ENCODE data around the gene POLR3F.
A peak's percentile ranks its signal among the peaks of the same experiment; 100 is the strongest.
"Not testable (repeated sequence)": the region's sequence is repeated elsewhere in the genome, so short reads cannot be mapped to it uniquely, and the experiment has no call there.

The POLR3F gene, protein sequence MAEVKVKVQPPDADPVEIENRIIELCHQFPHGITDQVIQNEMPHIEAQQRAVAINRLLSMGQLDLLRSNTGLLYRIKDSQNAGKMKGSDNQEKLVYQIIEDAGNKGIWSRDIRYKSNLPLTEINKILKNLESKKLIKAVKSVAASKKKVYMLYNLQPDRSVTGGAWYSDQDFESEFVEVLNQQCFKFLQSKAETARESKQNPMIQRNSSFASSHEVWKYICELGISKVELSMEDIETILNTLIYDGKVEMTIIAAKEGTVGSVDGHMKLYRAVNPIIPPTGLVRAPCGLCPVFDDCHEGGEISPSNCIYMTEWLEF

DNA sequence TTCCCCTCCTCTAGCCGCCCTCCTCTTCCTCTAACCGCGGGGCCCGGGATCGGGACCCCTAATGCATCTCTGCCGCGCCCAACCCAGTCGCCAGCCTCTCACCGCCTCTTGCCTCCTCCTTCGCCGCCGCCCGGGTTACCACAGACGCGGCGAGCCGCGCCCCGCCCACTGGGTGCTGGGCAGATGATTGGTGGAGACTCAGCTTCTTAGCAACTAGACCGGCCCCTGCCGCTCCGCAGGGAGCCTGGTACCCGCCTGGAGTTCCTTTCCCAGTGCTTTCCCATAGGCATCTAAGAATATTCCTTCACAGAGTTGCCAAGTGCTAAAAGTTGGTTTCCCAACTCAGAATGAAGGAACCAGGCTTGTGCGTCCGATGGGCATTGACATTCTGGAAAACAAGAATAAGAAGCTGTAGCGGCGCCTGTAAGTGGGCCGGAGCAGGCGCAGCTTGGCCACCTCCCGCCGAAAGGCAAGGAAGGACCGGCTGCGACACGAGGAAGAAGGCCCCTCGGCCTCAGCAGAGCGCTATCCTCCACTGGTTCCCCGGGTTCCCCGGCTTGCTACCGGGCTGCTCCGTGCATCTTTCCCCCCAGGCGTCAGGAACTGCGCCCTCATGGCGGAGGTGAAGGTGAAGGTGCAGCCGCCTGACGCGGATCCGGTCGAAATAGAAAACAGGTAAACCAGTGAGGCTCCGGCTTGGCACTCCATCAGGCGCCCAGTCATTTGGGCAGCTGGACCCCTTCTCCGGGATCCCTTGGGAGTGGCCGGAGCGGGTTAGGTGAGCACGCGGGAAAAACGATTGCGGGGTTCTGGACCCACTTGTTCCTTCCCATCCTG is at the start of gene POLR3F, which contains the start of gene DZANK1:
Gene POLR3F, plus strand, starts transcription at position 497 of the 837 bp plus-strand sequence. Its CDS starts 117 bp downstream, at position 614.
Gene DZANK1, minus strand, starts transcription at position 137 of the 837 bp plus-strand sequence. CDS start 1,672 bp downstream, outside the sequence.
- DNase-seq = peak; percentile 92 to 93

DNA sequence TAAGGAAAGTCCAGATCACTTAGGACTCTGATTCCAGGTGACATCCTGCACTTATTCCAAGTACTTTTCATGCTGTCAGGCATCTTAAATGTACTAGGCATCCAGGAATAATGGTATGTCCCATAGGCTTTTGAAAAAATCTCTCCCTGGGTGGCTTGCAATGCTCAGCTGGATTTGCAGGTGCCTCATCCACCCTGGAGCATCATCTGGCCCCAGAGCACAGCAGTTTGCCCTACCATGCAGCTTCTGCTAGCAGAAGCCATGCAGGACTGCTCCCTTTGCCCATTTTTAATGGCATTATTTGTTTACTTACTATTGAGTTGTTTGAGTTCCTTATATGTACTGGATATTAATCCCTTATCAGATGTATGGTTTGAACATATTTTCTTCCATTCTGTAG is 45.6 kb upstream of the POLR3F start:
- DNase-seq = no peak

DNA sequence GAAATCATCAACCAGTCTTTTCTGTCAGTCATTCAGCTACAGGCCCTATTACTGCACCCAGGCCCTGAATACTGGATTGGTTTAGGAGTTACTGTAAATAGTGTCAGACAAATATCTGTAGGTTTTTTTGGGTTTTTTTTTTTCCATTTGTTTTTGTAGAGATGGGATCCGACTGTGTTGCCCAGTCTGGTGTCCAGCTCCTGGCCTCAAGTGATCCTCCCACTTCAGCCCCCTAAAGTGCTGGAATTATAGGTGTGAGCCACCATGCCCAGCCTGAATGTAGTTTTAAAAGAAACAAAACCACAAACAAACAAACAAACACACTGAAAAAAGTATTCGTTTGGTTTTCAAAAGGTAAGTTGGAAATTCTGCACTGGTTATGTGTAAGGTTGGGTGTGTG is 40.0 kb upstream of the POLR3F start:
- DNase-seq = no peak

DNA sequence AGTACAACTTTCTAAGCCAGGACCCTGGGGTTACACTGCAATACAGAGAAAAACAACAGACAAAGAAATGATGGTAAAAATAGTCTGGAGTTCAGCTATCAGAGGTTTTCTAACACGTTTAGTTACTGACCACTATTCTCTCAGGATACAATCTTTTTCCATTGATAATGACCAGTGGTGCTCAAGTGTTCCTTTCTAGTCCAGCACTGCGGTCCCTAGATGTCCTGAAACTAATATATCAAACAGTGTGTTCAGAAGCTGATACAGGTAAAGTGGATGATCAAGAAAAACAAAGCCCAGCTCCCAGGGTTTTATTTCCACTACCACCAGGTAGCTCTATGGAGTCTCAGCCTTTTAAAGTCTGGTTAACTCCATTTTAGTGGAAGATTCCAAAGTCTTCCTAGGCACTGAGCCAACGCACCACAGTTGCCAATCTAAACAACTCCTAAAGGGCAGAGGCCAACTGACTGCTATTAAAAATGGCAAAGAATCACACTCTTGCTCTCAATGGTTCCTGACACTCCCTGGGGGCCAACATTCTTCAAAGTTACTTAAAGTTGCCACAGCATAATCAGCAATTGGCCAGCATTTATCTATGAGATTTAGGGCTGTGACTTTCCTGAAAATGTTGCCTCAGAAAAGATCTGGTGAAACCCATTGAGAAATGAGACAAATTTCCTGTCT is 38.6 kb upstream of the POLR3F start:
- no peak for DNase-seq

DNA sequence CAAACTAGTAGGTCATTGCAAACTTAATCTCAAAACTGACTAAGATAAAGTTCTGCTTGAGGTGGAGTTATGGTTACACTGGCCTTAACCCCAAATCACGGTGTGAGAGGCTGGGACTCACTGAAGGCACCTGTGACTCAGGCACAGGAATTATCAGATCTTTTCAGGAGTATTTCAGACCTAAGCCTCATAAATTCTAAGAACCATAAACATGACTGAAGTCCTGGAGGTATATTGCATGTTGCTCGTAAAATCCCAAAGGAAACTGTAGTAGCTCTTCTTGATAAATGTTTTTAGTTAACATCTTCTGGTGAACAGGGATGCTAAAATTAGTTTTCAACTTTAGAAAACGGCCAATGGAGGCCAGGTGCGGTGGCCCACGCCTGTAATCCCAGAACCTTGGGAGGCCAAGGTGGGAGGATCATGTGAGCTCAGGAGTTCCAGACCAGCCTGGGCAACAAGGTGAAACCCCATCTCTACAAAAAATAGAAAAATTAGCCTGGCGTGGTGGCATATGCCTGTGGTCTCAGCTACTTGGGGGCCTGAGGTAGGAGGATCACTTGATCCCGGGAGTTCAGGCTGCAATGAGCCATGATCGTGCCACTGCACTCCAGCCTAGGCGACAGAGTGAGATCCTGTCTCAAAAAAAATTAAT is 36.9 kb upstream of the POLR3F start:
- no peak for DNase-seq

DNA sequence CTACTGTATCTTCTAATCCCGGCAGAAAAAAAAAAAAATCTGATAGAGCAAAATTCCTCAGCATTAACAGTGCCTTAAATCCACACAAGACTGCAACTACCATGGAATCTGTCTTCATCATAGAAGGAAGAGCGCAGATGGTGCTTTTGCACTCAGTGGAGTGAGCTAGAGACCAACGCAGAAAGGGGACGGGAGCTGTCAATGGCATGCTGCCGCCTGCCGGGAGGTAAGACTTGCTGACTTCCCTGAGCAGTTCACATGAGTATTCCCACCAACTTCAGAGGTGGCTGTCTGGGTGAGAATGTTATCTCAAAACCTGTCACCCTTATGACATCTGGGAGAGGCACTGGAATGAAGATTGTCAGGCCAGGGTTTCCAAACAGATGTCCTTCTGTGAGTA is 36.0 kb upstream of the POLR3F start:
- DNase-seq = no peak

DNA sequence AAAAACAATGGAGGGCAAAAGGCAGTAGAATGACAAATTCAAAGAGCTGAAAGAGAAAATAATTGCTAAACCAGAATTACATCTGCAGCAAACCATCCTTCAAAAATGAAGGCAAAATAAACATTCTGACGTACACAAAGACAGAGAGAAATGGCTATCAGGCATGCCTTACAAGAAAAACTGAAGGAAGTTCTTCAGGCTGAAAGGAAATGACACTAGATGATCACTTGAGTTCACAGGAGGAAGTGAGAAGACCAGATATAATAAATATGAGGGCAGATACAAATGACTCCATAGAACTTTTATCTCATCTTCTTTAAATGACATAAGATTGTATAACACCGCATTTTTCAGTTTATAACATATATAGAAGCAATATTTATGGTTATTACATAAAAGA is 30.3 kb upstream of the POLR3F start:
- DNase-seq = no peak

DNA sequence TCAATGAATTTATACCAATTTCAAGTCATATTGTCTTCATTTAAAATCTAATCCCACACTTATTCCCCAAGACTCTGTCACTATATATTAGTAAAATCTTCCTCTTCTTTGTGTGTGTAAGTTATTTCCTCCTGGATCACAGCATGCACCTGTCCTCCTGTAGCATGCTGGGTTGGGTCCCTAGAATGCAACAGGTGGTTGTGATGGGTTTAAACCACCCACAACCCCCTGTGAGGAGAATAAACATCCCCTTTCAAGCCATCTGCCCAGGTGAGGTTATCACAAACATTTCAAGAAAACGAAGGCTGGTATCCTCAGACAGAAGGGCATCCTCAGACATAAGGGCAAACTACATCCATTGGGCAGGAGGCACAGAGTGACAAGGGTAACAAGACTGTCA is 26.8 kb upstream of the POLR3F start:
- DNase-seq = no peak

DNA sequence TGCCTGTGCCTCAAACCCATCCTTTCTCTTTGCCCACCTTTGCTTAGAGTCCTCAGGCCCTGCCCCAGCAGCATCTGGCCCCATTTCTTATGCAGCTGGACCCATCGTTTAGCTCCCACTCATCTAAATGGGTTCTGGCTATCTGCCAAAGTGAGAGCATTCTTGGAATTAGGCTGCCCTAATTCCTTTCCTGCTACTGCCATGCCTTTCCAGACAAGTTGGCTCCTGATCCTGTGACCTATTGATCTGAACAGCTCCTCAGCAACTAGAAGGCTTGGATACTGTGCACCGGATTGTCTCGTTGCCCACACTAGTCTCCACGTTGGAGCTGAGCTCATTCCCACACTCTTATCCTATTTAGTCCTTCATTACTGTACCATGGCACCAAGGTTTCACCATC is 23.3 kb upstream of the POLR3F start:
- no peak for DNase-seq

DNA sequence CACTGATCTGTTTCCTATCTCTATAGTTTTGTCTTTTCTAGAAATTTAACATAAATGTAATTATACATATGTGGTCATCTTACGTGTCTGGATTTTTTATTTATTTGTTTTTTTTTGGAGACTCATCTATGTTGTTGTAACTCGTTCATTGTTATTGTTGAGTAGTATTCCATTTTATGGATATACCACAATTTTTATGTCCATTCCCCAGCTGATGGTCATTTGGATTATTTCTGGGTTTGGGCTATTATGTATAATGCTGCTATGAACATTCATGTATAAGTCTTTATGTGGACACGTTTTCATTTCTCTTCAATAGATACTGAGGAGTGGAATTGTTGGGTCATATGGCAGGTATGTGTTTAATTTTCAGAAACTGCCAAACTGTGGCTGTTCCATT is 10.6 kb upstream of the POLR3F start:
- DNase-seq = no peak

DNA sequence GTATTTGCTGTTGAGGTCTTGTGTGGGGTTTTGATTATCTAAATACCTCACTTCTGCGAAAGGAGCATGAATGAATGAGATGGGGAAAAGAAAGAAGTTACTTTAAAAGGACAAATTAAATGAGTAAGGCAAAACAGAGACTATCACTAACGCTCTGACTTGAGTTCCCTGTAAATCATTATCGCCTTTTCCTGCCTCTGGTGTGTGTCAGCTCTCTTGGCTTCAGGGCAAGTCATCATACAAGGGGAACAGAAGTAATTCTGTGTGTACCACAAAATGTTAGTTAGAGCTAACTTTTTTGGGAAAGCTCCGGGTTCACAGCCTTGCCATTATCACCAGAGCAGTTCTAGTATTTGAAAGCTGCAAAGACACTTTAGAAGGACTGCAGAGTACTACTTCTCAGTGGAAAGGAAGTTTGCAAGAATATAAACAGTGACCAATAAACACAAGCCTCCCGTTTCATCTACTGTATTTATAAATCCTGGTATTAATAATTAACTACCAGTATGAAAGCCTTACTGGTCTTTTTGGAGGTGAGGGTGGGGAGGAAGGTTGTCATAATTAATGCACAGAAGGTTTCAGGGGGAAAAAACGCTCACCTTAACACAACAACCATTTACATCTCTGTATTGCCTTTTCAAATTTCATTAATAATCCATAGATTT is 1.5 kb upstream of the POLR3F start:
- no peak for DNase-seq

DNA sequence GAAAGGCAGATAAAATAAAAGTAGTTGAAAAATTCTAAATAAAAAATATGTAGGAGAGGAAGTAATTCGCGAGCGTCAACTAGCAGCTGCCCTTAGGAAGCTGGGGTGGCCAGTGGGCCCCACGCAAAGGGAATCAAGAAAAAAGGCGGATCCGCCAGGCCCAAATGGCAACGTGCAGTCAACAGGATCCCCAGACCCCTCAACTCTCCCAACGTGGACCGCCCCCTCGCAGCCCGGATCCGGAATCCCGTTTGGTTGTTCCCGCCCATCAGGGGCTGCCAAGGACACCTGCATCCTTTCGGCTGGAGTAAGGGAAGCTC is 656 bp upstream of the POLR3F start:
- DNase-seq = no peak

DNA sequence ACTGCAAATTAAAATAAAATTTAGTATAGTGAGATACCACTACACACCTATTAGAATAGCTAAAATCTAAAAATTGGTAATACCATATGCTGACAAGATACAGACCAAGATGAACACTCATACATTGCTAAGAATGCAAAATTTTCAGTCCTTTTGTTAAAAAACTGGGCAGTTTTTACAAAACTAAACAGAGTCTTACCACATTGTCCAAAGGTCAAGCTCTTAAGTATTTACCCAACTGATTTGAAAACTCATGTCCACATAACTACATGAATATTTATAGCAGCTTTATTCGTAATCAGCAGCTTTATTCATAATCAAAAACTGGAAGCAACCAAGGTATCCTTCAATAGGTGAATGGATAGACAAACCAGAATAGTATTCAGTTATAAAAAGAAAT is 10.0 kb downstream of the POLR3F start:
- DNase-seq = no peak

DNA sequence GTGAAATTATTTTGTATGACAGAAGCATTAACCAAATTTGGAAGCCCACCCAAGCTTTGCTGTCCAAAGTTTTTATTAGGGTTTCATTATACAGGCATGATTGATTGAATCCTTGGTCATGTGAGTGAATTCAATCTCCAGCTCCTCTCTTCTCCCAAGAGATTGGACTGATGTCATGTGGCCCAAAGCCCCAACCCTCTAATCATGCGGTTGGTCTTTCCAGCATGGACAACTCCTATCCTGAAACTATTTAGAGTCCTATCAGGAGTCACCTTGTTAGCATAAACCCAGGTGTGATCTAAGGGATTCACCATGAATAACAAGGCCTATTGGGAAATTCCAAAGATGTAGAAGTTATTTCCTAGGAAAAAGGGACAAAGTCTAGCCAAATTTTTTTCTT is 10.6 kb downstream of the POLR3F start:
- no peak for DNase-seq

DNA sequence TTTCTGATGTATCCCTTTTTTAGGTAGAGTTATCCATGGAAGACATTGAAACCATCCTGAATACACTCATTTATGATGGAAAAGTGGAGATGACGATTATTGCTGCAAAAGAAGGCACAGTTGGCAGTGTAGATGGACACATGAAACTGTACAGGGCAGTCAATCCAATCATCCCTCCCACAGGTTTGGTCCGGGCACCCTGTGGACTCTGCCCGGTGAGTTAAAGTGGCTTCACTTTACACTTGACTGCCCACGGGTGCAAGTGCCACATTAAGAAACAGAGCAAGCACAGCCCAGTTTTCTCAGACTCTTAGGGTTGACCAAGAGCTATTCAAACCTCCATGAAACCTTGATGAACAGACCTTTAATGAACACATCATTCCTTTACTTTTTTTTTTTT is 14.4 kb downstream of the POLR3F start:
- DNase-seq = no peak

DNA sequence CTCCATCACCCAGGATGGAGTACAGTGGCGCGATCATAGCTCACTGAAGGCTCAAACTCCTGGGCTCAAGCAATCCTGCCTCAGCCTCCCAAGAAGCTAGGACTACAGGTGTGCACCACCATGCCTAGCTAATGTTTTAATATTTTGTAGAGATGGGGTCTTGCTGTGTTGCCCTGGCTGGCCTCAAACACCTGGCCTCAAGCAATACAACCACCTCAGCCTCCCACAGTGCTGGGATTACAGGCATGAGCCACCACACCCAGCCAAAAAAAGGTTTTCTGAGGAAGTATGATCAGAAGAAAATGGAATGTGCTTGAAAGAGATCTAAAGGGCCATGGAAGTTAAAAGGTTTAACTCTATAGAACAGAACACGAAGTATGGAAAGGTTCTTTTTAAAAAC is 21.1 kb downstream of the POLR3F start:
- DNase-seq = no peak

DNA sequence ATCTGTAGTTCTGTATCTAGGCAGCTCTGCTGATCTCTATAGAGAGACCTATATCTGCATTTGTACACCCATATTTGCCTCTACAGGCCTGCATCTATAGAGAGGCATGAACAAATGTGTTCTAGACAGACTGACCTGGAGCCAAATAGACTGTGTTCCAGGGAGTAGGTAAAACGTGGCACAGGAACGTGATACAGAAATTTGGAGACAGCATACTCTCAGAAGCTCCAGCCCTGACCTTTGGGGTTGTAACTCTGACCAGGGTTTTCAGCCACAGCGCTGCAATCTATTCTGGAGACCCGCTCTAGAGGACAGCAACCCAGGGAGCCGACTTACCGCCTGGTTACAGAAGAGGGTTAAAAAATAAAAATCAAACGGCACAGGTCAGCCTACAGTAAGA is 28.9 kb downstream of the POLR3F start:
- DNase-seq = no peak

DNA sequence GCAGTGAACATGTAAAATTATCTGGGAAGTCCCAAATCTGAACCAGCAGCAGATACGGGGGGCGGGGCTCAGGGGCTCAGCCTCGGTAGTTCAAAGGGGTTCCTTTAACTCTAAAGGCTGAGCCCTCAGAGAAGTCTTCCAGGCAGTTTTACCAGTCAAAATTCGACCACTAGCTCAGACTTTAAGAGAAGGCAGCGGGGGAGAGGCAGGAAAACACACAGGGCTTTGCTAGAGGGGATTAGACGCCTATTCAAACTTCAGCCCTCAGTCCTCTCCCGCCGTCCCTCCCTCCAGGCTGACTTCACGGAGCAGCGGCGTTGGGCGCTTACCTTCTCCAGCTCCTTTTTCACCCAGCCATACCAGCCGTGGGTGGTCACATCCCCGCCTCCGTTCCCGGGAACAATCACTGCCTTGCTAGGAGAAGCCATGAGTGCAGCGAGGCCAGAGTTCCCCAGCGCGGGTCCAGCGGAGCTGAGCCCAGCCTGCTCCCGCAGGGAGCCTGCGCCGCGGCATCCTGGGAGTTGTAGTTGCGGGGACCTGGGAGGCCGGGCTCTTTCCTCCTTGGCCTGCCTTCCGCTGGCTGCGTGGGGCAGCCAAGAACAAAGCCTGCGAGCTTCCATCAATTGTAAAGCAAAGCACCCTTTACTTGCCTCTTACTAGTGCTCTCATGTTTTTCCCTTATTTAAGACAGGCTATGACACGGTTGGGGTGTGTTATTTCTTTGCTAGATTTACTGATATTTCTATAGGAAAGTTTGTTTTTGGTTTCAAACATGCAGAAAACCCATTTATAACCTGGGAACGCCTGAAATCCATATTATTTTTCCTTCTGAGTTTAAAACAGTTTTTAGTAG is 29.8 kb downstream of the POLR3F start, which contains the start of gene RBBP9:
Gene RBBP9, minus strand, starts transcription at position 486 of the 853 bp plus-strand sequence. Its CDS starts 58 bp downstream, at position 428.
- DNase-seq = peak; percentile 68 to 75

DNA sequence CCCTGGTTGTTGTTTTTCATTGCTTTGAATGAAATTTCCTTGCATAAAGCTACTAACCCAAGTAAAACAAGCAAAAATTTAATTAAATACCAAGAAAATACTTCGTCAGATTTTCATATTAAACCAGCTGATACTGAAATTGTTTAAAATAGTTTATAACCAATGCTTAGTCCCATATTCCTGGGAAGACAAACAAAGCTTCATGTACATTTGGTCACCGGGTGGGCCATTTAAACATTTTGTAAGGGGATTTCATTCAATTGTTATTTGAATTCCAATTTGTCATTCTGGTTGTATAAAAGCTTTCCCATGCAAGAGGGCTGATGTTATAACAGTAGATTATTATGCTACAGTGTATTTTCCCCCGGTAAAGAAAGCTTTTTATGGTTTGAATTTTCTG is 30.4 kb downstream of the POLR3F start:
- DNase-seq = no peak

DNA sequence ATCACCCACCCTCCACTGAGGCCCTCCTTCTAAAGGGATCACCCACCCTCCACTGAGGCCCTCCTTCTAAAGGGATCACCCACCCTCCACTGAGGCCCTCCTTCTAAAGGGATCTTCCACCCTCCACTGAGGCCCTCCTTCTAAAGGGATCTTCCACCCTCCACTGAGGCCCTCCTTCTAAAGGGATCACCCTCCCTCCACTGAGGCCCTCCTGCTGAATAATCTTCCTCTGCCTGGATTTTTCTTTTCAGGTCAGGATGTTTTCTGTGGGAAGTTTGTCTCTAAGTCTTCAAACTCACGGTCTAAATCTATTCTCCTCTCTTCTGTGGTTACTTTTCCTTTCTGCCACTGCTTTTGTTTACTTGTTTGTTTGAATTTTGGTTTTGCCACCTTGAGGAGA is 34.5 kb downstream of the POLR3F start:
- not testable (repeated sequence) for DNase-seq

DNA sequence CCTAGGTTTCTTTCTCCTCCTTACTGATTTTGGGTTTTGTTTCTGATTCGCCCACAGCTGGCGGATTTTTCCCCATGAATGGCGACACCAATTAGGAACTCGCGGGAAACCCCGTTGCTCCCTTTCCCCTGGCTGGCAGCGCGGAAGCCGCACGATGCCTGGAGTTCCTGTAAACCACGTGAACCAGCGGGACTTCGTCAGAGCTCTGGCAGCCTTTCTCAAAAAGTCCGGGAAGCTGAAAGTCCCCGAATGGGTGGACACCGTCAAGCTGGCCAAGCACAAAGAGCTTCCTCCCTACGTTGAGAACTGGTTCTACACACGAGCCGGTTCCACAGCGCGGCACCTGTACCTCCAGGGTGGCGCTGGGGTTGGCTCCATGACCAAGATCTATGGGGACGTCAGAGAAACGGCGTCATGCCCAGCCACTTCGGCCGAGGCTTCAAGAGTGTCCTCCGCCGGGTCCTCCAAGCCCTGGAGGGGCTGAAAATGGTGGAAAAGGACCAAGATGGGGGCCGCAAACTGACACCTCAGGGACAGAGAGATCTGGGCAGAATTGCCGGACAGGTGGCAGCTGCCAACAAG is 37.4 kb downstream of the POLR3F start:
- no peak for DNase-seq

All from stimulated activated CD4-positive, alpha-beta T cell treated with anti-CD3 and anti-CD28 coated beads, Interleukin-4, amount 100 ng/mL, for 4 hours (primary cell).